CD14-positive monocyte (primary cell): ENCODE measurements around the gene PIAS1. TPM values are rescaled to one million over a fixed set of nuclear protein-coding genes. Genes with fewer than 3 reads are reported as not detected.

ENCODE experiments used
- DNase-seq, 3 donors: peaks; one replicate each; pipeline ENCODE4 v3.0.0-alpha.2; 2011 to 2022
- H2AFZ ChIP-seq: 2 replicates; pipeline ENCODE4 v1.6.0; 2012; ENCODE audit warnings: mild to moderate bottlenecking, low read depth, low read length, inconsistent platforms; ENCODE audit not compliant: insufficient read depth, poor library complexity, severe bottlenecking
- H3K27ac ChIP-seq, 2 donors: 1 replicate in 1 of 2; 2 replicates in 1 of 2; pipeline ENCODE4 v1.5.1; 2012 to 2013; ENCODE audit warnings: low read length in 2 of 2, control low read depth in 1 of 2, inconsistent platforms in 1 of 2, low read depth in 1 of 2, mild to moderate bottlenecking in 1 of 2
- H3K27me3 ChIP-seq, 2 donors: one replicate each; pipeline versions ENCODE4 v1.6.0 to v1.6.1; 2011 to 2013; ENCODE audit warnings: low read length in 2 of 2; ENCODE audit not compliant: control insufficient read depth in 2 of 2, insufficient read depth in 2 of 2
- H3K36me3 ChIP-seq, 2 donors: replicated peaks in 1 of 2; 1 replicate in 1 of 2; 2 replicates in 1 of 2; pipeline versions ENCODE4 v1.5.1 to v1.6.1; 2012 to 2013; ENCODE audit warnings: low read length in 2 of 2, control low read depth in 1 of 2, inconsistent platforms in 1 of 2, mild to moderate bottlenecking in 1 of 2; ENCODE audit not compliant: insufficient read depth in 2 of 2, control insufficient read depth in 1 of 2
- H3K4me1 ChIP-seq, 2 donors: 1 replicate in 1 of 2; 2 replicates in 1 of 2; pipeline versions ENCODE4 v1.5.1 to v1.6.1; 2012 to 2013; ENCODE audit warnings: low read length in 2 of 2, control low read depth in 1 of 2, inconsistent platforms in 1 of 2, mild to moderate bottlenecking in 1 of 2, moderate library complexity in 1 of 2; ENCODE audit not compliant: insufficient read depth in 2 of 2, control insufficient read depth in 1 of 2
- H3K4me2 ChIP-seq: replicated peaks from 2 replicates; pipeline ENCODE3; 2012; ENCODE audit warnings: low read length, moderate library complexity, mild to moderate bottlenecking; ENCODE audit not compliant: poor library complexity, severe bottlenecking; ENCODE audit errors: extremely low read depth
- H3K4me3 ChIP-seq, 3 experiments: fragments of 200-600 bp in 1 of 3; sonication (generic) in 1 of 3; replicated peaks in 1 of 3; 1 replicate in 2 of 3; 2 replicates in 1 of 3; pipeline ENCODE4 v1.5.1; 2011 to 2013; ENCODE audit warnings: low read length in 3 of 3, mild to moderate bottlenecking in 3 of 3, control low read depth in 2 of 3, low read depth in 2 of 3, inconsistent platforms in 1 of 3, moderate library complexity in 1 of 3
- H3K79me2 ChIP-seq: 2 replicates; pipeline ENCODE4 v1.6.0; 2012; ENCODE audit warnings: mild to moderate bottlenecking, control low read depth, inconsistent platforms, low read length, moderate library complexity; ENCODE audit not compliant: insufficient read depth
- H3K9ac ChIP-seq: 2 replicates; pipeline ENCODE4 v1.6.0; 2017; ENCODE audit warnings: low read length, mild to moderate bottlenecking; ENCODE audit not compliant: insufficient read depth, poor library complexity, severe bottlenecking
- H3K9me3 ChIP-seq, 2 donors: replicated peaks in 1 of 2; 1 replicate in 1 of 2; 2 replicates in 1 of 2; pipeline versions ENCODE4 v1.5.1 to v1.6.1; 2012 to 2013; ENCODE audit warnings: low read length in 2 of 2, control low read depth in 1 of 2; ENCODE audit not compliant: control insufficient read depth in 1 of 2, insufficient read depth in 1 of 2
- H4K20me1 ChIP-seq: 2 replicates; pipeline ENCODE4 v1.6.0; 2012; ENCODE audit warnings: mild to moderate bottlenecking, low read length, control low read depth, moderate library complexity; ENCODE audit not compliant: insufficient read depth
- H3K27ac Mint-ChIP-seq, 7 donors: one replicate each; pipeline ENCODE4 v1.8.0; 2020; ENCODE audit warnings: mild to moderate bottlenecking in 7 of 7, mixed read lengths in 7 of 7, moderate library complexity in 6 of 7, inconsistent platforms in 2 of 7
- H3K27me3 Mint-ChIP-seq, 3 donors: one replicate each; pipeline ENCODE4 v1.8.0; 2021 to 2022; ENCODE audit warnings: low read depth in 3 of 3, mild to moderate bottlenecking in 3 of 3, mixed read lengths in 3 of 3, moderate library complexity in 3 of 3, inconsistent platforms in 1 of 3
- H3K36me3 Mint-ChIP-seq, 2 donors: one replicate each; pipeline ENCODE4 v1.8.0; 2020; ENCODE audit warnings: mixed read lengths in 2 of 2, inconsistent platforms in 1 of 2, mild to moderate bottlenecking in 1 of 2
- H3K4me1 Mint-ChIP-seq: one replicate; pipeline ENCODE4 v1.8.0; 2020; ENCODE audit warnings: mild to moderate bottlenecking, mixed read lengths
- H3K4me3 Mint-ChIP-seq, 2 donors: one replicate each; pipeline ENCODE4 v1.8.0; 2020; ENCODE audit warnings: mild to moderate bottlenecking in 2 of 2, mixed read lengths in 2 of 2, moderate library complexity in 1 of 2
- H3K9me3 Mint-ChIP-seq, 7 donors: one replicate each; pipeline ENCODE4 v1.8.0; 2020 to 2022; ENCODE audit warnings: mixed read lengths in 7 of 7, mild to moderate bottlenecking in 6 of 7, moderate library complexity in 6 of 7, inconsistent platforms in 2 of 7
- WGBS: methylation state at CpG from one replicate; pipeline ENCODE4 v1.1.5; 2013; ENCODE audit warnings: missing lambda C conversion rate; ENCODE audit not compliant: insufficient coverage; 5-methylcytosine and 5-hydroxymethylcytosine counted together
- intact Hi-C, 2 donors: fragments of 100-400 bp; cut with micrococcal nuclease; formaldehyde crosslinking; loops; one replicate each; pipeline versions ENCODE4 v1.15.0 to v1.15.1; 2023
- polyA plus RNA-seq, 3 donors: library from polyadenylated mRNA; depleted of rRNA in 1 of 3; unstranded in 2 of 3; stranded (reverse) in 1 of 3; fragments of 300-500 nt in 2 of 3; fragments of >200 nt in 1 of 3; fragmentation: Illumina TruSeq in 2 of 3; gene quantifications; 1 replicate in 2 of 3; 2 replicates in 1 of 3; pipeline ENCODE4 v1.2.3, GENCODE V29; 2012 to 2021
- TF ChIP-seq, protein P1 (sequence below): fragments of 200-600 bp; IDR thresholded peaks from one replicate; pipeline ENCODE4 v1.8.0; 2022; ENCODE audit warnings: antibody characterized with exemption, mild to moderate bottlenecking

PIAS1 gene
- polyA plus RNA-seq, 3 donors = 47.3 to 109 (median 89.8) TPM

DNA sequence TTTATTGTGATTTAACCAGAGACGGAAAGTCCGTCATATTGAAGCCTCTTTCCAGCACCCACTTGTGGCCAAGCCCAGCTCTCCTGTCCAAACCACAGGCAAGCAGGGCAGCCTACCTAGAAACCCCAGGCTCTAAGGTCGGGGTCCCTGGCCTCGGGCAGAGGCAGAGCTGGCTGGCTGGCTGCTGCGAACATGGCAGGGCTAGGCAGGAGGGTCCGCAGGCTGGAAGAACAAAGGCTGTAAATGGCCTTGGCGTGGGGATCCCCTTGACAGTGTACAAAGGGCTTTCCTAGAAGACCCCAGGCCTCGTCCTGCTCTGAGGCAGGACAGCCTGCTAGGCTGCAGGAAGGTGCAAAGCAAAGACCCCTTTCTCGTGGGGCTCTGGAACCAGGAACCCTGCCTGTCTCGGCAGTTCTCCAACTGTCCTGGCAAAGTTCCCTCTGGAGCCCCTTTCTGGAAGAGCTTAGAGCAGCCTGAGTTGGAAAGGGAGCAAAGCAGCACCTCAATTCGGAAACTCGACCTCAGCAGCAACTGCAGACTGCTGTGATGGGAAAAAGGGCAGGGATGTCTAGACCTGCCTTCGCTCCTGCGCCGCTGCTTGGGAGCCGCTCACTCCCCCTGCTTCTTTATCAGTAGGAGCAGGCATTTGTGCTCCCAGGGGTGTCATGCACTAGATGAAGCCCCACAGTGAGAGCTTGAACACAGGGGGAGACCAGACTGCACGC lies 142.5 kb downstream of the PIAS1 start:
- Histone ChIP-seq H3K4me1 (peaks cover 6 to 10% of the 10 kb centered on the region in 2 donors), H3K27me3 (no peaks in the 10 kb centered on the region), H3K4me3 (no peak overlapping the region), H2AFZ (no peak overlapping the region), H3K79me2 (peaks cover 25% of the 10 kb centered on the region), H3K9me3 (no peaks in the 10 kb centered on the region), H3K36me3 (peaks cover 42 to 68% of the 10 kb centered on the region in 2 donors), H3K9ac (no peak overlapping the region), H3K27ac (no peak overlapping the region), H3K4me2 (no peak overlapping the region), H4K20me1 (peaks cover 100% of the 10 kb centered on the region)
- TF ChIP-seq, protein P1, sequence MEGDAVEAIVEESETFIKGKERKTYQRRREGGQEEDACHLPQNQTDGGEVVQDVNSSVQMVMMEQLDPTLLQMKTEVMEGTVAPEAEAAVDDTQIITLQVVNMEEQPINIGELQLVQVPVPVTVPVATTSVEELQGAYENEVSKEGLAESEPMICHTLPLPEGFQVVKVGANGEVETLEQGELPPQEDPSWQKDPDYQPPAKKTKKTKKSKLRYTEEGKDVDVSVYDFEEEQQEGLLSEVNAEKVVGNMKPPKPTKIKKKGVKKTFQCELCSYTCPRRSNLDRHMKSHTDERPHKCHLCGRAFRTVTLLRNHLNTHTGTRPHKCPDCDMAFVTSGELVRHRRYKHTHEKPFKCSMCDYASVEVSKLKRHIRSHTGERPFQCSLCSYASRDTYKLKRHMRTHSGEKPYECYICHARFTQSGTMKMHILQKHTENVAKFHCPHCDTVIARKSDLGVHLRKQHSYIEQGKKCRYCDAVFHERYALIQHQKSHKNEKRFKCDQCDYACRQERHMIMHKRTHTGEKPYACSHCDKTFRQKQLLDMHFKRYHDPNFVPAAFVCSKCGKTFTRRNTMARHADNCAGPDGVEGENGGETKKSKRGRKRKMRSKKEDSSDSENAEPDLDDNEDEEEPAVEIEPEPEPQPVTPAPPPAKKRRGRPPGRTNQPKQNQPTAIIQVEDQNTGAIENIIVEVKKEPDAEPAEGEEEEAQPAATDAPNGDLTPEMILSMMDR = no peak
- Mint-ChIP-seq H3K9me3 (no peaks in the 10 kb centered on the region), H3K36me3 (peaks cover 44 to 69% of the 10 kb centered on the region in 2 donors), H3K27me3 (peaks cover 0 to 2% (median 0%) of the 10 kb centered on the region in 3 donors), H3K27ac (peak overlapping the region in 3 of 7 donors; percentile 4 to 50 (median 32)), H3K4me1 (peaks cover 28% of the 10 kb centered on the region), H3K4me3 (no peak overlapping the region)
- WGBS = 94% methylated on average over 16 of the region's 17 CpGs
- intact Hi-C loops = no loop called here
- DNase-seq = no peak

DNA sequence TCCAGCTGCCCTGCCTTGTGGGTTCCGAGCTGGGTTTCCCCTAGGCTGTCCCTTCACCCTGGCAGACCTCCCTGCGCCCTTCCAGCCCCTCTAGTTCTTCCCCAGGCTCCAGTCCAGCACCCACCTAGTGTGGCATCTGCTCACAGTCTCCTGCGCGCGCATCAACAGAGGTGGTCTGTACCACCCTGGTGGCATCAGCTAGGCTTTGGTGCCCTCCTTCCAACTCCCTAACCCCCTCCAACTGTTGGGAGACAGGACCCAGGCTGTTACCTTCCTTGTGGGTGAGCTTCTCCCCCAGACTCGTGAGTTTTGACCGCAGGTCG lies 143.0 kb downstream of the PIAS1 start:
- intact Hi-C loops = no loop called here
- Histone ChIP-seq H3K9ac (no peak overlapping the region), H3K4me3 (no peak overlapping the region), H4K20me1 (peaks cover 98% of the 10 kb centered on the region), H3K27ac (peak overlapping the region in 1 of 2 donors; percentile 57), H2AFZ (no peak overlapping the region), H3K4me2 (no peak overlapping the region), H3K79me2 (peaks cover 30% of the 10 kb centered on the region), H3K36me3 (peaks cover 37 to 62% of the 10 kb centered on the region in 2 donors), H3K9me3 (no peaks in the 10 kb centered on the region), H3K27me3 (no peaks in the 10 kb centered on the region), H3K4me1 (peaks cover 6 to 10% of the 10 kb centered on the region in 2 donors)
- peaks cover 40 to 67% of the 10 kb centered on the region in 2 donors for H3K36me3 Mint-ChIP-seq
- no peak overlapping the region for H3K4me3 Mint-ChIP-seq
- H3K27ac Mint-ChIP-seq = peak overlapping the region in 5 of 7 donors; percentile 4 to 66 (median 50)
- no peaks in the 10 kb centered on the region for H3K9me3 Mint-ChIP-seq
- 100% methylated on average over 5 of the region's 8 CpGs for WGBS
- no peak for DNase-seq
- TF ChIP-seq, protein P1 = no peak
- H3K27me3 Mint-ChIP-seq = peaks cover 0 to 2% (median 0%) of the 10 kb centered on the region in 3 donors
- peaks cover 33% of the 10 kb centered on the region for H3K4me1 Mint-ChIP-seq
